ENCODE data around the gene DPP10. TPM values are rescaled to one million over a fixed set of nuclear protein-coding genes. Genes with fewer than 3 reads are reported as not detected.
A peak's percentile ranks its signal among the peaks of the same experiment; 100 is the strongest.

DPP10 gene
- total and polyA plus RNA-seq, 8 donors: 0.68 to 8.2 (median 4.7) TPM

DNA sequence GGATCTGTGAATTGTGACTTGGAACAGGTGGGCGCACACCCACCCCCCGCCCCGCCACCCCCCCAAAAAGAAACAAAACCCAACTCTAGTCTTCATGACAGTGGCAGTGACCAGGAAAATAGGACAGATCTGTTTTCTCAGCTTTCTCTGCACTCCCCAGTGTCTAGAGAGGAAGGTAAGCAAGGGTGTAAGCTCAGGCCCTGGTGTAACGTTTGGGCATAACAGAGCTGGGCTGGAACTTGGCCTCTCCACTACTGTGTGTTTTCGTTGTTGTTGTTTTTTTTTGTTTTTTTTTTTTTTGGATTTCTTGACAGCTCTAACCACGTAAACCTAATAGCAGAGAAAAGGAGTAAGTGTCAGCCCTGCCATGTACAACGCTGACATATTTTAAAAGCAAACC lies 1160.8 kb downstream of the DPP10 start:
- no peak overlapping the region for H3K27ac ChIP-seq
- peaks cover 0 to 3% of the 10 kb centered on the region in 2 donors for H3K4me1 ChIP-seq
- ATAC-seq (no peak), DNase-seq (no peak)
- no peak overlapping the region for H3K4me3 ChIP-seq
- no peaks in the 10 kb centered on the region for H3K9me3 ChIP-seq
- peaks cover 0 to 13% of the 10 kb centered on the region in 2 donors for H3K27me3 ChIP-seq
- H3K36me3 ChIP-seq: no peaks in the 10 kb centered on the region
- intact Hi-C loops (cut with DNase I): no loop called here
- TF ChIP-seq, protein P1, sequence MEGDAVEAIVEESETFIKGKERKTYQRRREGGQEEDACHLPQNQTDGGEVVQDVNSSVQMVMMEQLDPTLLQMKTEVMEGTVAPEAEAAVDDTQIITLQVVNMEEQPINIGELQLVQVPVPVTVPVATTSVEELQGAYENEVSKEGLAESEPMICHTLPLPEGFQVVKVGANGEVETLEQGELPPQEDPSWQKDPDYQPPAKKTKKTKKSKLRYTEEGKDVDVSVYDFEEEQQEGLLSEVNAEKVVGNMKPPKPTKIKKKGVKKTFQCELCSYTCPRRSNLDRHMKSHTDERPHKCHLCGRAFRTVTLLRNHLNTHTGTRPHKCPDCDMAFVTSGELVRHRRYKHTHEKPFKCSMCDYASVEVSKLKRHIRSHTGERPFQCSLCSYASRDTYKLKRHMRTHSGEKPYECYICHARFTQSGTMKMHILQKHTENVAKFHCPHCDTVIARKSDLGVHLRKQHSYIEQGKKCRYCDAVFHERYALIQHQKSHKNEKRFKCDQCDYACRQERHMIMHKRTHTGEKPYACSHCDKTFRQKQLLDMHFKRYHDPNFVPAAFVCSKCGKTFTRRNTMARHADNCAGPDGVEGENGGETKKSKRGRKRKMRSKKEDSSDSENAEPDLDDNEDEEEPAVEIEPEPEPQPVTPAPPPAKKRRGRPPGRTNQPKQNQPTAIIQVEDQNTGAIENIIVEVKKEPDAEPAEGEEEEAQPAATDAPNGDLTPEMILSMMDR (IDR thresholded peaks at IDR 0.05): no peak

DNA sequence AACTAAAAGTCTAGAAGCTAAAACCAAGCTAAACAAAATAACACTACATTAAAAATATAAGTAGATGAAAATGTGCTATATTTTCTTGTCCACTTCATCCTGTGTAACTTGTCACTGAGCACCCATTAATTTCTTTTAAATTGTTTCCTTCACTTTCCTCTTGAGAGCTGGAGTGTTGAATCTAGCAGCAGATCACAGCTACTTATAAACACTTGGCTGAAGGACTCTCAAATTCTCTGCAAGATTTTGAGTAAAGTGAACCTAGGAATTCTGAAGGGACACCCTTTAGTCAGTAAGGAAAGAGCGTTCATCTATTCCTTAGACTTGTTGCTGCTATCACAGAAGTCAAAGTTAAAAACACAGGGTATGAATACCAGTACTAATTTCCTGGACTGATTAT lies 1163.9 kb downstream of the DPP10 start:
- Histone ChIP-seq H3K27ac (no peak overlapping the region), H3K27me3 (peaks cover 0 to 13% of the 10 kb centered on the region in 2 donors), H3K9me3 (no peaks in the 10 kb centered on the region), H3K4me1 (peaks cover 0 to 3% of the 10 kb centered on the region in 2 donors), H3K36me3 (no peaks in the 10 kb centered on the region), H3K4me3 (no peak overlapping the region)
- DNase-seq: peak in 2 of 4 donors; percentile 3 to 5
- ATAC-seq: peak; percentile 68
- intact Hi-C loops (cut with DNase I): no loop called here
- TF ChIP-seq, protein P1 (IDR thresholded peaks at IDR 0.05): no peak

DNA sequence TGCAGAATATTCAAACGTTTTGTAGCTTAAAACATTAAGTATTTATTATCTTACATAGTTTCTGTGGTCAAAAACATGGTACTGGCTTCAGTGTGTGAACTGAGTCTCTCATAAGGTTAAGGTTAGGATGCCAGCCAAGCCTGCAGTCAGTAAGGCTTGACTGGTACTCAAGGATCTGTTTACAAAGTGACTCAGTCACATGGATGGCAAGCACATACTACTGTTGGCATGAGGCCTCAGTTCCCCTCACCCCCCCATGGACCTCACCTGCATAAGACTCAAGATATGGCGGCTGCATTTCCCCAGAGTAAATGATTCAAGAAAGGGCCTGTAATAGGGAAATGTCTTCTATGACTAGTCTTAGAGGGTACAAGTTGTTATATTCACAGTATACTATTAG lies 1167.5 kb downstream of the DPP10 start:
- TF ChIP-seq, protein P1 (IDR thresholded peaks at IDR 0.05): no peak
- DNase-seq (peak in 1 of 4 donors; percentile 43), ATAC-seq (peak; percentile 95)
- Histone ChIP-seq H3K36me3 (no peaks in the 10 kb centered on the region), H3K9me3 (no peaks in the 10 kb centered on the region), H3K4me1 (peaks cover 0 to 3% of the 10 kb centered on the region in 2 donors), H3K27me3 (peaks cover 0 to 16% of the 10 kb centered on the region in 2 donors), H3K27ac (no peak overlapping the region), H3K4me3 (no peak overlapping the region)
- intact Hi-C loops (cut with DNase I): no loop called here

- ATAC-seq (no peak), DNase-seq (no peak)
- no peaks in the 10 kb centered on the region for H3K9me3 ChIP-seq
- H3K27me3 ChIP-seq: peaks cover 0 to 11% of the 10 kb centered on the region in 2 donors
- H3K36me3 ChIP-seq: no peaks in the 10 kb centered on the region
- TF ChIP-seq, protein P1 (IDR thresholded peaks at IDR 0.05): no peak
- H3K4me3 ChIP-seq: no peak overlapping the region
- peaks cover 0 to 3% of the 10 kb centered on the region in 2 donors for H3K4me1 ChIP-seq
- intact Hi-C loops (cut with DNase I): no loop called here
- H3K27ac ChIP-seq: no peak overlapping the region
Observed at GRCh38 chr2:115610888-115611287, 1168.4 kb downstream of the DPP10 start.

DNA sequence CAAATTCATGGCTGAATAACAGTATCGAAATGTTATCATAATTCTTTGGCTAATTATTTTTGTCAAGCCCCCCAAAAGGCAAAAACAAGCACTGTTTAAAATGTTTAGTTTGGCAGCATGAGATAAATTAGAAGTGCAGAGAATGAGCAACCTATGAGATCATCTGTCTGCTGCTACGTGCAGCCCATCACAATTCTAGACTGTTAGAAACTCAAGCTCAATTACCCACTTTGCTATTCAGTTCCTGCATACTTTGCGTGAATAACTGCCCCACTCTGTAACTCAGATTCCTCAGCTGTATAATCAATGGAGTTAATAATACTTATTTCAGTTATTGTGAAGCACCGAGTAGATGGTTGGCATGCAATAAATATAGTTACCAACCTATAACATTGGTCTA lies 1181.9 kb downstream of the DPP10 start:
- ATAC-seq (no peak), DNase-seq (no peak)
- peaks cover 0 to 5% of the 10 kb centered on the region in 2 donors for H3K9me3 ChIP-seq
- no peaks in the 10 kb centered on the region for H3K4me1 ChIP-seq
- intact Hi-C loops (cut with DNase I): no loop called here
- TF ChIP-seq, protein P1 (IDR thresholded peaks at IDR 0.05): no peak
- H3K27ac ChIP-seq: no peak overlapping the region
- no peaks in the 10 kb centered on the region for H3K36me3 ChIP-seq
- no peaks in the 10 kb centered on the region for H3K27me3 ChIP-seq
- H3K4me3 ChIP-seq: no peak overlapping the region

All from left lung (tissue), 10 donors.